ENCODE data around the gene AP1B1. TPM values are rescaled to one million over a fixed set of nuclear protein-coding genes. Genes with fewer than 3 reads are reported as not detected.

The AP1B1 gene
- polyA plus RNA-seq, 1 donor from 2014 or later: 43.8 TPM

GRCh38 chr22:29291215-29291614, 97.2 kb downstream of the AP1B1 start:
- TF ChIP-seq TAF1 (IDR thresholded peaks at IDR 0.05; ENCODE audit: low read depth): no peak
- TF ChIP-seq POLR2AphosphoS5 (IDR thresholded peaks at IDR 0.05): no peak
- no peak for TF ChIP-seq EP300 (conservative IDR thresholded peaks at IDR 0.05; ENCODE audit: poor library complexity, severe bottlenecking)
- TF ChIP-seq CTCF (IDR thresholded peaks at IDR 0.05; ENCODE audit: poor library complexity, severe bottlenecking): no peak
- no peak for TF ChIP-seq SMC3 (conservative IDR thresholded peaks at IDR 0.05; ENCODE audit: poor library complexity)
- no peak for TF ChIP-seq MXI1 (conservative IDR thresholded peaks at IDR 0.05; ENCODE audit: poor library complexity, severe bottlenecking)
- no peak for TF ChIP-seq EZH2 (IDR thresholded peaks at IDR 0.05; ENCODE audit: borderline replicate concordance, insufficient read depth, low read length, poor library complexity, severe bottlenecking)
- TF ChIP-seq REST (IDR thresholded peaks at IDR 0.05; ENCODE audit: borderline replicate concordance): no peak
- TF ChIP-seq RAD21 (conservative IDR thresholded peaks at IDR 0.05): no peak
- no peak overlapping the region for H3K4me3 ChIP-seq (ENCODE audit: low read length)
- no peak overlapping the region for H2AFZ ChIP-seq (ENCODE audit: low read depth, low read length)
- no peak overlapping the region for H3K4me2 ChIP-seq (ENCODE audit: low read length)
- H3K27me3 ChIP-seq (ENCODE audit: insufficient read depth, low read depth, low read length): no peaks in the 10 kb centered on the region
- H3K9me3 ChIP-seq (ENCODE audit: low read length): no peaks in the 10 kb centered on the region
- H4K20me1 ChIP-seq (ENCODE audit: insufficient read depth): peaks cover 5% of the 10 kb centered on the region
- peaks cover 14% of the 10 kb centered on the region for H3K79me2 ChIP-seq (replicated peaks; ENCODE audit: insufficient read depth, low read length)
- no peak overlapping the region for H3K9ac ChIP-seq (ENCODE audit: low read length)
- no peak overlapping the region for H3K27ac ChIP-seq (ENCODE audit: low read length)
- no peaks in the 10 kb centered on the region for H3F3A ChIP-seq (ENCODE audit: insufficient read depth, low read length, poor library complexity, severe bottlenecking)
- H3K36me3 ChIP-seq (ENCODE audit: insufficient read depth, low read length): peaks cover 23% of the 10 kb centered on the region
- no peaks in the 10 kb centered on the region for H3K9me2 ChIP-seq (ENCODE audit: insufficient read depth, low read length)

DNA sequence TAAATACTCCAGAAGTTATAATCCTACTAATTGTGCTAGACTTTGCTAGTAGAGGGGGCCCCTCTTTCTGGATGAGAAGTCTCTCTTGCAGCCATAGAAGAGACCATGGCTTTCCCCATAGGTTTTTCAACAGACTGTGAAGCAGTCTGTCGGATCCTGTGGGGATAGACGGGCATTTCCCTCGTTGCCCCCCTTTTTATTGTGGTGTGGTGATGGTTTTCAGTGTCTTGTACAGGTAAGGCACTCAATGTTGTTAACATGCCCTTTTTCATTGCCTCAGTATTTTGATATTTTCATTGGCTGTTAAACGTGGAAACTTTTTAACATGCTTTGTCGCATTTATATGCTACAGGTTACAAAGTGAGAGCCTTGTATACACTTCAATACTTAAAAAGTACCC, 98.3 kb downstream of the AP1B1 start:
- H3K9me3 ChIP-seq (ENCODE audit: low read length): no peaks in the 10 kb centered on the region
- no peak overlapping the region for H3K4me3 ChIP-seq (ENCODE audit: low read length)
- no peak overlapping the region for H2AFZ ChIP-seq (ENCODE audit: low read depth, low read length)
- no peak overlapping the region for H3K27ac ChIP-seq (ENCODE audit: low read length)
- H3K36me3 ChIP-seq (ENCODE audit: insufficient read depth, low read length): peaks cover 14% of the 10 kb centered on the region
- no peak for TF ChIP-seq EP300 (conservative IDR thresholded peaks at IDR 0.05; ENCODE audit: poor library complexity, severe bottlenecking)
- TF ChIP-seq REST (IDR thresholded peaks at IDR 0.05; ENCODE audit: borderline replicate concordance): no peak
- TF ChIP-seq POLR2AphosphoS5 (IDR thresholded peaks at IDR 0.05): no peak
- TF ChIP-seq MXI1 (conservative IDR thresholded peaks at IDR 0.05; ENCODE audit: poor library complexity, severe bottlenecking): no peak
- TF ChIP-seq RAD21 (conservative IDR thresholded peaks at IDR 0.05): no peak
- no peak for TF ChIP-seq CTCF (IDR thresholded peaks at IDR 0.05; ENCODE audit: poor library complexity, severe bottlenecking)
- TF ChIP-seq SMC3 (conservative IDR thresholded peaks at IDR 0.05; ENCODE audit: poor library complexity): no peak
- TF ChIP-seq TAF1 (IDR thresholded peaks at IDR 0.05; ENCODE audit: low read depth): no peak
- no peak for TF ChIP-seq EZH2 (IDR thresholded peaks at IDR 0.05; ENCODE audit: borderline replicate concordance, insufficient read depth, low read length, poor library complexity, severe bottlenecking)
- H3K4me2 ChIP-seq (ENCODE audit: low read length): no peak overlapping the region
- H3K9me2 ChIP-seq (ENCODE audit: insufficient read depth, low read length): no peaks in the 10 kb centered on the region
- H3F3A ChIP-seq (ENCODE audit: insufficient read depth, low read length, poor library complexity, severe bottlenecking): no peaks in the 10 kb centered on the region
- H3K9ac ChIP-seq (ENCODE audit: low read length): no peak overlapping the region
- H4K20me1 ChIP-seq (ENCODE audit: insufficient read depth): peaks cover 5% of the 10 kb centered on the region
- peaks cover 14% of the 10 kb centered on the region for H3K79me2 ChIP-seq (replicated peaks; ENCODE audit: insufficient read depth, low read length)
- no peaks in the 10 kb centered on the region for H3K27me3 ChIP-seq (ENCODE audit: insufficient read depth, low read depth, low read length)
